ENCODE measurements around the gene SNX27.

DNA sequence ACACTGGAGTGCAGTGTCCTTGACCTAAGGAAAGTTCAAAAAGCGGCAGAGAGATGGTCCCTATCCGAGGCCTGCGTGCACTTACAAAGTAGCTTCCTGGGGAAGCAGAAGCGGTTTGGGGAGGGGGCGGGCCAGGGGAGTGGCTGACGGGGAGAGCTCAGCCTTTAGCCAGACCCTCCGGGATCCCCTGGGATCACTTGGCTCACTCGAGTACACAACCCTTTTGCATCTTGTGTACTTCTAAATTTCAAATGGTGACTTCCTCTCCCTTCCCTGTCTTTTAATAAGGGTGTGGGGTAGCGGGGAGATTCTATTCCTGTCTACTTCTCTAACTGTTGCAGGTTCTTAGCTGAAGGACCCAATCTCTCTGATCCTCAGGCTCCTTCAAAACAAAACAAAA is 18.1 kb upstream of the SNX27 start:
- no peak for TF ChIP-seq POLR2A (IDR thresholded peaks at IDR 0.05)
- TF ChIP-seq, protein P1, sequence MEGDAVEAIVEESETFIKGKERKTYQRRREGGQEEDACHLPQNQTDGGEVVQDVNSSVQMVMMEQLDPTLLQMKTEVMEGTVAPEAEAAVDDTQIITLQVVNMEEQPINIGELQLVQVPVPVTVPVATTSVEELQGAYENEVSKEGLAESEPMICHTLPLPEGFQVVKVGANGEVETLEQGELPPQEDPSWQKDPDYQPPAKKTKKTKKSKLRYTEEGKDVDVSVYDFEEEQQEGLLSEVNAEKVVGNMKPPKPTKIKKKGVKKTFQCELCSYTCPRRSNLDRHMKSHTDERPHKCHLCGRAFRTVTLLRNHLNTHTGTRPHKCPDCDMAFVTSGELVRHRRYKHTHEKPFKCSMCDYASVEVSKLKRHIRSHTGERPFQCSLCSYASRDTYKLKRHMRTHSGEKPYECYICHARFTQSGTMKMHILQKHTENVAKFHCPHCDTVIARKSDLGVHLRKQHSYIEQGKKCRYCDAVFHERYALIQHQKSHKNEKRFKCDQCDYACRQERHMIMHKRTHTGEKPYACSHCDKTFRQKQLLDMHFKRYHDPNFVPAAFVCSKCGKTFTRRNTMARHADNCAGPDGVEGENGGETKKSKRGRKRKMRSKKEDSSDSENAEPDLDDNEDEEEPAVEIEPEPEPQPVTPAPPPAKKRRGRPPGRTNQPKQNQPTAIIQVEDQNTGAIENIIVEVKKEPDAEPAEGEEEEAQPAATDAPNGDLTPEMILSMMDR (IDR thresholded peaks at IDR 0.05) = no peak
